Measurements from ENCODE around the gene PALLD. TPM values are rescaled to one million over a fixed set of nuclear protein-coding genes. Genes with fewer than 3 reads are reported as not detected.

PALLD gene
- total RNA-seq, 1 donor from 2014 or later: 93.5 TPM

DNA sequence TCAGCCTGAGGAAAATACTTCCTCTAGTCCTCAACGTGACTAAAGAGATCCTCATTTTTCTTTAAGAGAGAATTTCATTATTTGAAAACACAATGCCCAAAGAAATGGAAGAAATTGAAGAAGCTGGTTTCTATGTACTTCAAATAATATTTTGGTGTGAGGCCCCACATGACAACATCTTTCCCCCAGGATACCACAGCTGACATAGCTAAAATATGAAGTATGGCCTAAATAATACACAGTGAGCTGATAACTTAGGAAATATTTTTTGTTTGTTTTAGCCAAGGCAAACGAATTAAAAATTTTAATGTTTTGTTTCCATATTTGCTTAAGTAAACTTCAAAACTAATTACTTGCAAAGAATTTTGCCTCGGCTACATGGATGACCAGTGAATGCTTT is 364.0 kb downstream of the PALLD start:
- DNase-seq (ENCODE audit: extremely low spot score, unreplicated experiment): no peak
- peaks cover 9% of the 10 kb centered on the region for H3K9me3 Mint-ChIP-seq
- no peak overlapping the region for H3K4me3 Mint-ChIP-seq
- H3K27ac Mint-ChIP-seq: no peak overlapping the region
- TF ChIP-seq, protein P1, sequence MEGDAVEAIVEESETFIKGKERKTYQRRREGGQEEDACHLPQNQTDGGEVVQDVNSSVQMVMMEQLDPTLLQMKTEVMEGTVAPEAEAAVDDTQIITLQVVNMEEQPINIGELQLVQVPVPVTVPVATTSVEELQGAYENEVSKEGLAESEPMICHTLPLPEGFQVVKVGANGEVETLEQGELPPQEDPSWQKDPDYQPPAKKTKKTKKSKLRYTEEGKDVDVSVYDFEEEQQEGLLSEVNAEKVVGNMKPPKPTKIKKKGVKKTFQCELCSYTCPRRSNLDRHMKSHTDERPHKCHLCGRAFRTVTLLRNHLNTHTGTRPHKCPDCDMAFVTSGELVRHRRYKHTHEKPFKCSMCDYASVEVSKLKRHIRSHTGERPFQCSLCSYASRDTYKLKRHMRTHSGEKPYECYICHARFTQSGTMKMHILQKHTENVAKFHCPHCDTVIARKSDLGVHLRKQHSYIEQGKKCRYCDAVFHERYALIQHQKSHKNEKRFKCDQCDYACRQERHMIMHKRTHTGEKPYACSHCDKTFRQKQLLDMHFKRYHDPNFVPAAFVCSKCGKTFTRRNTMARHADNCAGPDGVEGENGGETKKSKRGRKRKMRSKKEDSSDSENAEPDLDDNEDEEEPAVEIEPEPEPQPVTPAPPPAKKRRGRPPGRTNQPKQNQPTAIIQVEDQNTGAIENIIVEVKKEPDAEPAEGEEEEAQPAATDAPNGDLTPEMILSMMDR (conservative IDR thresholded peaks at IDR 0.05): no peak
- no peaks in the 10 kb centered on the region for H3K27me3 Mint-ChIP-seq
- peaks cover 45% of the 10 kb centered on the region for H3K36me3 Mint-ChIP-seq
- peaks cover 38% of the 10 kb centered on the region for H3K4me1 Mint-ChIP-seq (ENCODE audit: unreplicated experiment)

DNA sequence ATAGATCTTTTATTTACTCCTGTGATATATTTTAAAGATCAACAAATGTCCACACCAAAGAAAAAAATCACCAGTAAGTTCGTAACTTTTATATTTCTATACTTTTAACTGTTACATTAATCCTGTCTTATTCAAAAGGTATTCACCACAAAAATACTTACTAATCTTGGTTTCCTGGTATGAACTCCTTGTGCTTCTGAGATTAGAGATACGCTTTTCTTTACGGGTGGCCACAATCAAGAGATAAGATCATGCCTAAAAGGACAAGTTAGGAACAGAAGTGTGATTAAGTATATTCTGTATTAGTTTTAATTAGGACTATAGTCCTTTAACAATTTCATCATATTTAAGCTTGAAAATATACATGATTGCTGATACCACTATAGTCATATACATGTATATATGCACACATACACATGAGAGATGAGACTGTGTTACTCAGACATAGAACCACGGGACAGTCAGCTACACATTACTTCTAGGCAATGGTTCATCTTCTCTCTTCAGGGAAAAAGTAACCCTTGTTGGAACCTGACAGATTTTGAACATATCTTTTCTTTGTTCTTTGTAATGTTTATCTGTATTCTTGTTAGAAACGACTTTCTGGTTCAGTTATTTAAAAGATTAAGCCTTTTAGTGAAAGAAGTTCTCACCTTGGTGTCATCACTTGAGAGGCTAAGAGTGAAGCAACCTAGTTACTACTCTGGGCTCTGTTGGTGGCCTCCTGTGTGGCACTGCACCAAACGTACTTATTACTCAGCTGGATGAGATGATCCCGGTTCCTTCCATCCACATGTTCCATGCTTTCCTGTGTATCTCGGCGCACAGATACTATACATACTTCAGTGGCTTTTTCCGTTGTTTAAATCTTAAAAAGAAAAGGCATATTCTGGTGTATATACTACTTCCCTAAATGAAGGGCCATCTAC is 367.1 kb downstream of the PALLD start:
- H3K36me3 Mint-ChIP-seq: peaks cover 42% of the 10 kb centered on the region
- TF ChIP-seq, protein P1 (conservative IDR thresholded peaks at IDR 0.05): no peak
- H3K9me3 Mint-ChIP-seq: peaks cover 9% of the 10 kb centered on the region
- no peak overlapping the region for H3K4me3 Mint-ChIP-seq
- no peak for DNase-seq (ENCODE audit: extremely low spot score, unreplicated experiment)
- H3K27me3 Mint-ChIP-seq: no peaks in the 10 kb centered on the region
- H3K27ac Mint-ChIP-seq: no peak overlapping the region
- peaks cover 32% of the 10 kb centered on the region for H3K4me1 Mint-ChIP-seq (ENCODE audit: unreplicated experiment)

DNA sequence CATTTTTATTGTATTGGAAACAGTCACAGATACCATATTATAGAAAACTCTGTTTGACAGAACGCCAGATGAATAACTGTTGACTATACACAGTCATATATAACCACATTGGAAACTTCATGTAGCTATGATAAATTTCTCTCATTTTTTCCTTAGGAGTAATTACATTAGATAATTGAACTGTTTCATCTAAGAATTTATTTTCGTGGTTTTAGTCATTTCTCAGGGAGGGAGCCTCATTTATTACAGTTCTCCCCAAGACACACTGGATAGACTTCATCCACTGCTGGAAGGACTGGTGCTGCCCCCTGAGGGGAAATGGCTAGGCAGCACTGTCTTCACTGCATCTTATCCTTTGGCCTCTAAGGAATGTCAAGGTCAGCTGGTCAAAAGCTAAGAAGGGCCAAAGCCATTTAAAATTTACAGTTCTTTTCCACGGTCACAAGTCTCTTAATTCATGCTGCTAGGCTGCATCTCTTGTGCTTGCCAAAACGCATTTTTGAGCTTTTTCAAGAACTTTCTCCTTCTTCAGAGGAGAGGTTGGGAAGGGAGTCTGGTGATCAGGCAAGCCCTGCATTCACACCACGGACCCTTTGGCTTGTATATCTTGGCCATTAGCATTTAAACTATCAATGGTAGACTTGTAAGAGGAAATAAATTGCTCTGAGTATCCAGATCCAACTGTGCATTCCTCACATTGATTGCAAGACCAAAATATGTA is 368.1 kb downstream of the PALLD start:
- H3K9me3 Mint-ChIP-seq: peaks cover 9% of the 10 kb centered on the region
- no peaks in the 10 kb centered on the region for H3K27me3 Mint-ChIP-seq
- H3K27ac Mint-ChIP-seq: no peak overlapping the region
- DNase-seq (ENCODE audit: extremely low spot score, unreplicated experiment): no peak
- H3K4me1 Mint-ChIP-seq (ENCODE audit: unreplicated experiment): peaks cover 34% of the 10 kb centered on the region
- TF ChIP-seq, protein P1 (conservative IDR thresholded peaks at IDR 0.05): peak; percentile 52
- H3K4me3 Mint-ChIP-seq: no peak overlapping the region
- peaks cover 44% of the 10 kb centered on the region for H3K36me3 Mint-ChIP-seq

DNA sequence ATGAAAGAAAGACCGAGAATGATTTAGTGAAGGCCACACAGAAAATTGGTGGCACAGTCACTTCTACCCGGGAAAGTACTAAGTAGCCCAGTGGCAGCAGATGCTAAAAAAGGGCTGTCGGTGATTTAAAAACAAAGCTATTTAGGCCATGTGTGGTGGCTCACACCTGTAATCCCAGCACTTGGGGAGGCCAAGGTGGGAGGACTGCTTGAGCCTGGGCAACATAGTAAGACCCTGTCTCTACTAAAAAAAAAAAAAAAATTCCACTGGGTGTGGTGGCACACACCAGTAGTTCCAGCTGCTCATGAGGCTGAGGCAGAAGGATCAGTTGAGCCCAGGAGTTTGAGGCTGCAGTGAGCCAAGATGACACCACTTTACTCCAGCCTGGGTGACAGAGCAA is 369.0 kb downstream of the PALLD start:
- Mint-ChIP-seq H3K4me1 (ENCODE audit: unreplicated experiment) (peaks cover 28% of the 10 kb centered on the region), H3K27ac (no peak overlapping the region), H3K9me3 (peaks cover 9% of the 10 kb centered on the region), H3K27me3 (no peaks in the 10 kb centered on the region), H3K4me3 (no peak overlapping the region), H3K36me3 (peaks cover 41% of the 10 kb centered on the region)
- no peak for DNase-seq (ENCODE audit: extremely low spot score, unreplicated experiment)
- TF ChIP-seq, protein P1 (conservative IDR thresholded peaks at IDR 0.05): no peak

DNA sequence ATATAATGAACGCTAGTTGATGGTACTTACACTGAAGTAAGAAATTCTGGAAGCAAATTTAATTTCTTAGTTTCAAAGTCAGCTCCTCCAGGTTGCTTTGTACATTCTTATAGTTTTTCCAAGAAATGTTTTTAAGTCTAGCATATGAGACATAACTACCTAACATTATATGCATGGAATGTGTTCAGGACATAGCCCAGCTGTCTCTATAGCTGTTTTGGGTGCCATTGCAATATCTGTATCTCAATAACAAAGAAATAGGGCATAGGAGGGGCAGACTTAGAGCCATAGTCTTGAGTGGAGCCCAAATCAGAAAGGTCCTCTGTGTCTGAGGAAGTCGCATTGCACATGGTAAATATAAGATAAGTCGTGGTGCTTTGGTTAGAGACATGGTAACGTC is 369.8 kb downstream of the PALLD start:
- no peaks in the 10 kb centered on the region for H3K27me3 Mint-ChIP-seq
- H3K27ac Mint-ChIP-seq: no peak overlapping the region
- H3K4me3 Mint-ChIP-seq: no peak overlapping the region
- no peak for DNase-seq (ENCODE audit: extremely low spot score, unreplicated experiment)
- peaks cover 9% of the 10 kb centered on the region for H3K9me3 Mint-ChIP-seq
- TF ChIP-seq, protein P1 (conservative IDR thresholded peaks at IDR 0.05): no peak
- H3K4me1 Mint-ChIP-seq (ENCODE audit: unreplicated experiment): peaks cover 34% of the 10 kb centered on the region
- peaks cover 36% of the 10 kb centered on the region for H3K36me3 Mint-ChIP-seq

All from type B pancreatic cell (in vitro differentiated cells).